ENCODE data around the gene MRFAP1.
"Not testable (repeated sequence)": the region's sequence is repeated elsewhere in the genome, so short reads cannot be mapped to it uniquely, and the experiment has no call there.

The MRFAP1 gene

DNA sequence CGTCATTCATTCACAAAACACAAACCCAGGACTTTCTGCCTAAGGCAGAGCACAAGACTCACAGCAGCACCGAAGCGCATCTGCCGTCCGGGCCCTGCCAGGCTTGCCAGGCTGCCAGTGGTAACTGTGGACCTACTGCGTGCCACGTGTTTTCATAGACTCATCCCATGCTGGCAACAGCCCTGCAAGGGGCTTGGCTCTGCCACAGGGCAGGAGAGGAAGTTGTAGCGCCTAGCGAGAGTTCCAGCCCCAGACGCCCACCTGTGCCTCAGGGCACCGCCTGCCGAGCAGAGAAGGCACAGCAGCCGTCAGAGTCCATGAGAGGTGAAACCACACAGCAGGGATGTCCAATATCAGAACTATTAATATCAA lies 18.9 kb upstream of the MRFAP1 start:
- TF ChIP-seq EZH2phosphoT487 (IDR thresholded peaks at IDR 0.05; ENCODE audit: low read depth) (no peak), CTCF (IDR thresholded peaks at IDR 0.05; ENCODE audit: low read depth, low read length) (no peak)
- Histone ChIP-seq H3K4me2 (ENCODE audit: low read length) (no peak overlapping the region), H4K20me1 (ENCODE audit: insufficient read depth, low read length) (no peaks in the 10 kb centered on the region), H3K36me3 (replicated peaks; ENCODE audit: low read depth, low read length) (no peaks in the 10 kb centered on the region), H3K27ac (ENCODE audit: low read length) (no peak overlapping the region), H3K4me3 (ENCODE audit: low read length) (no peak overlapping the region), H3K4me1 (ENCODE audit: low read length) (no peaks in the 10 kb centered on the region), H3K79me2 (ENCODE audit: low read length) (no peaks in the 10 kb centered on the region), H2AFZ (ENCODE audit: low read depth, low read length) (no peak overlapping the region), H3K9ac (ENCODE audit: low read length) (no peak overlapping the region), H3K27me3 (ENCODE audit: low read depth, low read length) (no peaks in the 10 kb centered on the region), H3K9me3 (ENCODE audit: insufficient read depth, low read length) (no peaks in the 10 kb centered on the region)

DNA sequence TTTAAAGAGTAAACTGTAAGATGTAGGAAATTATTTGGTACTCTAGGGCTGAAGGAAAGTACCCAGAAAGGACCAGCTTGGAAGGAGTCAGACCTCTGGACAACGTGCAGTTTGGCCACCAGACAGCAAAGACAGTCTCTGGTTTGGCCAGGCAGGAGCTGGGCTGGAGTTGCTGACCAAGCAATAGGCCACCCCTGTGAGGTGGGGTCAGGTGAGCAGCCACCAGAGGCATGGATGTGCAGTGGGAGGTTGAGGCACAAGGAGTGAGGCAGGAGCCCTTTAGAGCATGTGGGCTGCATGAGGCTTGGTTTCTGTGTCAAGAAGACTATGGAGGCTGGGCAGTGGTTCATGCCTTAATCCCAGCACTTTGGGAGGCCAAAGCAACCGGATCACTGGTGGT lies 17.7 kb upstream of the MRFAP1 start:
- Histone ChIP-seq H3K9ac (ENCODE audit: low read length) (no peak overlapping the region), H3K4me2 (ENCODE audit: low read length) (no peak overlapping the region), H3K4me3 (ENCODE audit: low read length) (no peak overlapping the region), H2AFZ (ENCODE audit: low read depth, low read length) (no peak overlapping the region), H3K9me3 (ENCODE audit: insufficient read depth, low read length) (no peaks in the 10 kb centered on the region), H3K27me3 (ENCODE audit: low read depth, low read length) (no peaks in the 10 kb centered on the region), H3K79me2 (ENCODE audit: low read length) (no peaks in the 10 kb centered on the region), H3K27ac (ENCODE audit: low read length) (no peak overlapping the region), H4K20me1 (ENCODE audit: insufficient read depth, low read length) (no peaks in the 10 kb centered on the region), H3K4me1 (ENCODE audit: low read length) (no peaks in the 10 kb centered on the region), H3K36me3 (replicated peaks; ENCODE audit: low read depth, low read length) (no peaks in the 10 kb centered on the region)
- no peak for TF ChIP-seq CTCF (IDR thresholded peaks at IDR 0.05; ENCODE audit: low read depth, low read length)
- no peak for TF ChIP-seq EZH2phosphoT487 (IDR thresholded peaks at IDR 0.05; ENCODE audit: low read depth)

DNA sequence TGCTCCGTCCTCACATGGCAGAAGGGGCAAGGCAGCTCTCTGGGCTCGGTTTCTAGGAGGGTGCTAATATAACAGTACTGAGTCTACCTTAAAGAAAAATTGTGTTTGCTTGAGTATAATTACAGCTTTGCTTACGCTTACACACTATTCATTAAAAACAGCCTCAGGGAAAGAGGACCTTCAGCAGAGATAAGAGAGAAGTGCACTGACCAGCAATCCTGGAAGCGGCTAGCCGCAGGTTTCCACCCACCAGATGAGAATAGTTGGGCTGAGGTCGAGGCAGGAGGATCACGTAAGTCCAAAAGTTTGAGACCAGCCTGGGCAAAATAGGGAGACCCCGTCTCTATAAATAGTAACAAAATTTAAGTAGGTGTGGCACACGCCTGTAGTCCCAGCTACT lies 15.2 kb upstream of the MRFAP1 start:
- no peaks in the 10 kb centered on the region for H3K79me2 ChIP-seq (ENCODE audit: low read length)
- no peak overlapping the region for H3K4me2 ChIP-seq (ENCODE audit: low read length)
- H3K9me3 ChIP-seq (ENCODE audit: insufficient read depth, low read length) = no peaks in the 10 kb centered on the region
- no peak overlapping the region for H3K4me3 ChIP-seq (ENCODE audit: low read length)
- H3K27me3 ChIP-seq (ENCODE audit: low read depth, low read length) = no peaks in the 10 kb centered on the region
- no peak overlapping the region for H2AFZ ChIP-seq (ENCODE audit: low read depth, low read length)
- H3K4me1 ChIP-seq (ENCODE audit: low read length) = no peaks in the 10 kb centered on the region
- no peak overlapping the region for H3K9ac ChIP-seq (ENCODE audit: low read length)
- TF ChIP-seq EZH2phosphoT487 (IDR thresholded peaks at IDR 0.05; ENCODE audit: low read depth) = no peak
- no peak overlapping the region for H3K27ac ChIP-seq (ENCODE audit: low read length)
- no peaks in the 10 kb centered on the region for H3K36me3 ChIP-seq (replicated peaks; ENCODE audit: low read depth, low read length)
- no peaks in the 10 kb centered on the region for H4K20me1 ChIP-seq (ENCODE audit: insufficient read depth, low read length)

DNA sequence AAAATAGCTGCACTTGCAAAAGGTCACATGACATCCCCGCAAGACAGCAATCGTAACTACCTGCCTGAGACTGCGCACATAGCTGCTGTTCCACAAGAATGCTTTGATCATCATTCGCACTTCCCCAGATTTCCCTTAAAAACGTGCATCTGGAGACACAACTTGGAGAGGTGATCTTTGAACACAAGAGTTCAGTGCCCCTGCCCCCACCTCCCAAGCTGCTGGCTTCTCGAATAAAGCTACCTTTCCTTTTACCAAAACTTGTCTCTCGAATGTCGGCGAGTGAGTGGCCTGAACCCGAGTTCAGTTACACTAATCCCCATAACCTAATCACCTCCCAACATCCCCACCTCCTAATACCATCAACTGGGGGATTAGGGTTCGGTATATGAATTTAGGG lies 14.4 kb upstream of the MRFAP1 start:
- no peaks in the 10 kb centered on the region for H3K4me1 ChIP-seq (ENCODE audit: low read length)
- H3K27ac ChIP-seq (ENCODE audit: low read length) = no peak overlapping the region
- TF ChIP-seq CTCF (IDR thresholded peaks at IDR 0.05; ENCODE audit: low read depth, low read length) (no peak), EZH2phosphoT487 (IDR thresholded peaks at IDR 0.05; ENCODE audit: low read depth) (no peak)
- no peak overlapping the region for H2AFZ ChIP-seq (ENCODE audit: low read depth, low read length)
- H3K4me2 ChIP-seq (ENCODE audit: low read length) = no peak overlapping the region
- no peak overlapping the region for H3K4me3 ChIP-seq (ENCODE audit: low read length)
- no peaks in the 10 kb centered on the region for H3K9me3 ChIP-seq (ENCODE audit: insufficient read depth, low read length)
- no peaks in the 10 kb centered on the region for H3K79me2 ChIP-seq (ENCODE audit: low read length)
- H3K27me3 ChIP-seq (ENCODE audit: low read depth, low read length) = no peaks in the 10 kb centered on the region
- no peak overlapping the region for H3K9ac ChIP-seq (ENCODE audit: low read length)
- no peaks in the 10 kb centered on the region for H3K36me3 ChIP-seq (replicated peaks; ENCODE audit: low read depth, low read length)
- H4K20me1 ChIP-seq (ENCODE audit: insufficient read depth, low read length) = no peaks in the 10 kb centered on the region

- Histone ChIP-seq H3K27ac (ENCODE audit: low read length) (no peak overlapping the region), H3K27me3 (ENCODE audit: low read depth, low read length) (no peaks in the 10 kb centered on the region), H3K79me2 (ENCODE audit: low read length) (no peaks in the 10 kb centered on the region), H3K4me1 (ENCODE audit: low read length) (no peaks in the 10 kb centered on the region), H2AFZ (ENCODE audit: low read depth, low read length) (no peak overlapping the region), H3K36me3 (replicated peaks; ENCODE audit: low read depth, low read length) (no peaks in the 10 kb centered on the region), H3K4me3 (ENCODE audit: low read length) (no peak overlapping the region), H3K4me2 (ENCODE audit: low read length) (no peak overlapping the region), H3K9ac (ENCODE audit: low read length) (no peak overlapping the region), H3K9me3 (ENCODE audit: insufficient read depth, low read length) (no peaks in the 10 kb centered on the region), H4K20me1 (ENCODE audit: insufficient read depth, low read length) (no peaks in the 10 kb centered on the region)
- TF ChIP-seq EZH2phosphoT487 (IDR thresholded peaks at IDR 0.05; ENCODE audit: low read depth) (no peak), CTCF (IDR thresholded peaks at IDR 0.05; ENCODE audit: low read depth, low read length) (no peak)
These were observed 12.7 kb upstream of the MRFAP1 start for GRCh38 chr4:6627832-6628231.

DNA sequence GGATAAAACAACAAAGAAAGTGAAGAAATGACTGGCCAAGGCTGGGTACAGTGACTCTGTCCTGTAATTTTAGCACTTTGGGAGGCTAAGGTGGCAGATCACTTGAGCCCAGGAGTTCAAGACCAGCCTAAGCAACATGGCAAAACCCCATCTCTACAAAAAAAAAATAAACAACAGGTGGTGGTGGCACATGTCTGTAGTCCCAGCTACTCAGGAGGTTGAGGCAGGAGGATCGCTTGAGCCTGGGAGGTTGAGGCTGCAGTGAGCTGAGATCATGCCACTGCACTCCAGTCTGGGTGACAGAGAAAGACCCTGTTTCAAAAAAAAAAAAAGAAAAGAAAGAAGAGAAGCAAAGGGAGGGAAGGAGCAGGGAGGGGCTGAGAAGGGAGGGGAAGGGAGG lies 12.0 kb upstream of the MRFAP1 start:
- not testable (repeated sequence) for H3K27me3 ChIP-seq (ENCODE audit: low read depth, low read length); H3K4me1 ChIP-seq (ENCODE audit: low read length); H3K9ac ChIP-seq (ENCODE audit: low read length); H3K4me2 ChIP-seq (ENCODE audit: low read length); H3K36me3 ChIP-seq (replicated peaks; ENCODE audit: low read depth, low read length); H3K79me2 ChIP-seq (ENCODE audit: low read length); H3K4me3 ChIP-seq (ENCODE audit: low read length); H3K9me3 ChIP-seq (ENCODE audit: insufficient read depth, low read length); H2AFZ ChIP-seq (ENCODE audit: low read depth, low read length); H4K20me1 ChIP-seq (ENCODE audit: insufficient read depth, low read length); H3K27ac ChIP-seq (ENCODE audit: low read length)
